ENCODE measurements around the gene ATP5F1C.
"Not testable (repeated sequence)": the region's sequence is repeated elsewhere in the genome, so short reads cannot be mapped to it uniquely, and the experiment has no call there.

ATP5F1C gene

DNA sequence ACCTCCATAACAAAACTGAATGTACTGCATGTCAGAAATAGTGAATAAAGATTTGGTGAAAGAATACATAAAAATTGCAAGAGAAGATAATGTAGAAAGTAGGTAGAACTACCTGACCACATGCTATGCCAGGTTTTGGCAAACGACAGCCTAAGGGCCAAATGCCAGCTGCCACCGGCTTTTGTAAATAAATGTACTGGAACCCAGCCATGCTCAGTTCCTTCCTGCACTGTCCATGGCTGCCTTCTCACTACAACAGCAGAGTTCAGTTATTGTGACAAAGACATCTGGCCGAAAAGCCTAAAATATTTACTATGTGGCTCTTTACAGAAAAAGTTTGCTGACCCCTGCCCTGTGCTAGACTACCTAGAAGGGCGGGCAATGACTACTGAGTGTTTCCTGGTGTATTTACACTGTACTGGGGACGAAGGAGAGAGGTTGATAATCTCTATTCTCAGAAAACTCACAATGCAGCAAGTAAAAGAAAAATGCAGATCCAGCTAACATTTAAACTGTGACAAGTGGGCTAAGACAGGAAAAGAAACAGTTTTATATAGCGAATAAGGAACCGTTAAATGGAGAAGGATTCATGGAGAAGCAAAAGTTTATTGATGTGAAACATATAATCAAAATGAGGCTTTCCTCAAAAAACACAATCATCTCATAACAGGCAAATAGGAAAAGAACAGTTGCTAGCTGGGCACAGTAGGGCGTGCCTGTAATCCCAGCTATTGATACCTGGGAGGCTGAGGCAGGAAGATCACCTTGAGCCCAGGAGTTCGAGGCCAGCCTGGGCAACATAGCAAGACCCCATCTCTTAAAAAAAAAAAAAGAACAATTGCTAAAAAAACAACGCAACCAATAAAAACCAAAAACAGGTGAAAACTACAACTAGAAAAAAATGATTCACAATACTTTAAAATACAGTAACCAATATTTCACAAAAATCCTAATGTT, 13.9 kb upstream of the ATP5F1C start:
- CTCF ChIA-PET = interaction anchor here (0.7 kb wide), 1 partner anchor 28 kb away, joined by 3 read pairs; no protein-coding TSS in a partner anchor
- POLR2A ChIA-PET = no interaction called here
- TF ChIP-seq, protein P1, sequence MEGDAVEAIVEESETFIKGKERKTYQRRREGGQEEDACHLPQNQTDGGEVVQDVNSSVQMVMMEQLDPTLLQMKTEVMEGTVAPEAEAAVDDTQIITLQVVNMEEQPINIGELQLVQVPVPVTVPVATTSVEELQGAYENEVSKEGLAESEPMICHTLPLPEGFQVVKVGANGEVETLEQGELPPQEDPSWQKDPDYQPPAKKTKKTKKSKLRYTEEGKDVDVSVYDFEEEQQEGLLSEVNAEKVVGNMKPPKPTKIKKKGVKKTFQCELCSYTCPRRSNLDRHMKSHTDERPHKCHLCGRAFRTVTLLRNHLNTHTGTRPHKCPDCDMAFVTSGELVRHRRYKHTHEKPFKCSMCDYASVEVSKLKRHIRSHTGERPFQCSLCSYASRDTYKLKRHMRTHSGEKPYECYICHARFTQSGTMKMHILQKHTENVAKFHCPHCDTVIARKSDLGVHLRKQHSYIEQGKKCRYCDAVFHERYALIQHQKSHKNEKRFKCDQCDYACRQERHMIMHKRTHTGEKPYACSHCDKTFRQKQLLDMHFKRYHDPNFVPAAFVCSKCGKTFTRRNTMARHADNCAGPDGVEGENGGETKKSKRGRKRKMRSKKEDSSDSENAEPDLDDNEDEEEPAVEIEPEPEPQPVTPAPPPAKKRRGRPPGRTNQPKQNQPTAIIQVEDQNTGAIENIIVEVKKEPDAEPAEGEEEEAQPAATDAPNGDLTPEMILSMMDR (IDR thresholded peaks at IDR 0.05; ENCODE audit: insufficient read depth, low read length, missing control alignments) = no peak
- no peak for DNase-seq (ENCODE audit: low read depth, low spot score)
- H3K4me3 ChIP-seq (ENCODE audit: low read depth, low read length) = no peak overlapping the region

DNA sequence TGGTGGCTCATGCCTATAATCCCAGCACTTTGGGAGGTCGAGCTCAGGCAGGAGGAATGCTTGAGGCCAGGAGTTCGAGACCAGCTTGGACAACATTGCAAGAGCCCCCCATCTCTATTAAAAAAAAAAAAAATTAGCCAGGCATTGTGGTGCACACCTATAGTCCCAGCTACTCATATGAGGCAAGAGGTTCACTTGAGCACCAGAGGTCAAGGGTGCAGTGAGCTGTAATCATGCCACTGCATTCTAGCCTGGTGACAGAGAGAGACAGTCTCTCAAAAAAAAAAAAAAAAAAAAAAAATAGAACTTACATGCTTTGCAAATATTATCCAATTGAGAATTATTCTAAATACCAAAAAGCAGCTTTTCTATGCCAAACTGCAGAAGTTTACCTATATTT, 11.2 kb upstream of the ATP5F1C start:
- no peak overlapping the region for H3K4me3 ChIP-seq (ENCODE audit: low read depth, low read length)
- CTCF ChIA-PET = no interaction called here
- TF ChIP-seq, protein P1 (IDR thresholded peaks at IDR 0.05; ENCODE audit: insufficient read depth, low read length, missing control alignments) = no peak
- POLR2A ChIA-PET = interaction anchor here (0.7 kb wide), 1 partner anchor 9 kb away, joined by 3 read pairs; no protein-coding TSS in a partner anchor
- no peak for DNase-seq (ENCODE audit: low read depth, low spot score)

DNA sequence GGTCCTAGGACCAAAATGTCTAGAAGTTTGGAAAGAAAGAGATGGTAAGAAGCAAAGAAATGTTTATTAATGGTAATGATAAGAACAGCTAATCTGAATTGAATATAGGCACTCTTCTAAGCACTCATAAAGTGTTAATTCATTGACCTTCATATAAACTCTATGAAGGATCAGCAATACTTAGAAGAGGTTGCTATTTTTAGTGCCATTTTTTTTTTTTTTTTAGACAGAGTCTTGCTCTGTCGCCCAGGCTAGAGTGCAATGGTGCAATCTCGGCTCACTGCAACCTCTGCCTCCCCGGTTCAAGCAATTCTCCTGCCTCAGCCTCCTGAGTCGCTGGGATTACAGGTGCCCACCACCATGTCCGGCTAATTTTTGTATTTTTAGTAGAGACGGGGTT, 5.8 kb upstream of the ATP5F1C start:
- CTCF ChIA-PET; H3K4me3 ChIP-seq (ENCODE audit: low read depth, low read length); POLR2A ChIA-PET; DNase-seq (ENCODE audit: low read depth, low spot score): not testable (repeated sequence)

DNA sequence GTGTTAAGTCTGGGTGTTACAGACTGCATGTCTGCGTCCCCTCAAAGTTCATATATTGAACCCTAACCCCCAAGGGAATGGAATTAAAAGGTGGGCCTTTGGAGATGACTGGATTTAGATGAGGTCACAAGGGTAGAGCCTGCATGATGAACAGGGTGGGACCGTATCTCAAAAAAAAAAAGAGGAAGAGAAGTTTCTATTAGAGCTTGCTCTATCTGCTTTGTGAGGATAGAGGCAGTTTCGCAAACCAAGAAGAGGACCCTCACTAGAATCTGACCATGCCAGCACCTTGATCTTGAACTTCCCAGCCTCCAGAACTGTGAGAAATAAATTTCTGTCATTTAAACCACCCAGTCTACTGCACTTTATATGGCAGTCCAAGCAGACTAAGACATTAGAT, 1.5 kb upstream of the ATP5F1C start:
- CTCF ChIA-PET = no interaction called here
- TF ChIP-seq, protein P1 (IDR thresholded peaks at IDR 0.05; ENCODE audit: insufficient read depth, low read length, missing control alignments) = no peak
- no peak for DNase-seq (ENCODE audit: low read depth, low spot score)
- POLR2A ChIA-PET = no interaction called here
- H3K4me3 ChIP-seq (ENCODE audit: low read depth, low read length) = peak overlapping the region; percentile 98

DNA sequence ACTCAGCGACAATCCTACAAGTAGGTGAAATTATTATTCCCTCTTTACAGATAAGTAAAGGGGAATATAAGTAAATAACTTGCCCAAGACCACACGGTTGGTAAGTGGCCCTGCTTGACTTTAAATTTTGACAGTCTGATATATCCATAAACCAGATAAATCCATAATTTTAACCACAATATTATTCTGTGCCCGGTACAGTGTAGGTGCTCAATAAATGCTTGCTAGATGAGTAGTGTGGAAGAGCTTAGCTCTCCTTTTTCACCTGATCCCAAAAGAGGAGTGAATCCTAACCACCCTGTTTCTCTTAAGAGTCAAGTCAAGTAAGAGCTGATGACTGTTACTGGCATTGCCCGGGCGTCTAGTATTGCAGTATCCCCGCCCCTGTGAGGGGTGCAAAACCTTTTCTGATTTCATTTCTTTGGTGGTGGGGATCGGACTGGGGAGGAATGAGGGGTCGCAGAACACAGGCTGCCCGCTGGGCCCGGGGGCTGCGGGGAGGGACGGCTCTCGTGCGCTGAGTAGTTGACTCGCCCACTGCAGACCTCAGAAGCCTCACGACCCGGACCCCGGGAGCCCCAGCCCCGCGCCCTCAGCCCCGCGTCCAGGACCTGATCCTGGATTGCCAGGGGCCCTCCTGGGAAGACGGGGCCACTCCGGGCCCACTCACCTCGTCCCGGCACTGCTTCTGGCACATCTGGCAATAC, 674 bp upstream of the ATP5F1C start:
- no peak for DNase-seq (ENCODE audit: low read depth, low spot score)
- peak overlapping the region; percentile 98 for H3K4me3 ChIP-seq (ENCODE audit: low read depth, low read length)
- CTCF ChIA-PET = interaction anchor here (1.9 kb wide), 1 partner anchor 32 kb away, joined by 7 read pairs; the partner anchor contains the start of gene TAF3
- TF ChIP-seq, protein P1 (IDR thresholded peaks at IDR 0.05; ENCODE audit: insufficient read depth, low read length, missing control alignments) = no peak
- POLR2A ChIA-PET = interaction anchor here (0.6 to 2.7 kb wide), 6 partner anchors 10 to 674 kb away, joined by 3 to 19 read pairs (median 6); partner anchors contain the start of gene TAF3

DNA sequence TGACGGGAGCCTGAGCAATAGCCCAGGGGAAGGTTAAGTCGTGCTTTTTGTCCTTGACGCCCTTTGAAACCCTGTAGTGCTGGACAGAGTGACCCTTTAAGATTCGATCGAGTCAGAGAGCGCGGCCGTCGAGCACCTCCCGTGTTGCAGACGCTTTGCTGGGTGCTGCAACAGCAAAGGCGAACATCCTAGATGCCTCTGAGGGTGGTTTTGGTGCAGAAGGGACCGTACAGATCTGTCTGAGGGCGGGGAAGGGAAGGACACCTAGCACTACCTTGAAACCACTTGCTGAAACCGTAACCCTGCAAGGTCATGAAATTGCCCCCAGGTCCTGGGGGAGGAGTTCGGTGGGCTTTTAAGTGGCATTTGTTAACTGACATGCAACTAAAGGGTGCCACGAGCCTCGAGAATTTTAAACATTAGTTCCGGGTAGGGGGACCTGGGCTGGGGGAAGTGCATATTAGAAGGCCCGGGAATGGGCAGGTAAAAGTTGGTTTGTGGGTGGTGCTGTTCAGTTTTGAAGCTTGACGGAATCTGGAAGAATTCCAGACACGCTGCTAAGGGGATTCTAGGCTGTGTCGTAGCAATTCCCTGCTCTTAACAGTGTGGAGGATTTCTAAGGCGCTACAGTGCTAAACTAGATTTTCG, 786 bp downstream of the ATP5F1C start:
- TF ChIP-seq, protein P1 (IDR thresholded peaks at IDR 0.05; ENCODE audit: insufficient read depth, low read length, missing control alignments) = no peak
- POLR2A ChIA-PET = interaction anchor here (0.5 to 2.7 kb wide), 6 partner anchors 9 to 54 kb away, joined by 3 to 19 read pairs (median 6); partner anchors contain the start of gene TAF3
- peak overlapping the region; percentile 98 for H3K4me3 ChIP-seq (ENCODE audit: low read depth, low read length)
- no peak for DNase-seq (ENCODE audit: low read depth, low spot score)
- CTCF ChIA-PET = interaction anchor here (1.6 to 1.9 kb wide), 2 partner anchors 30 to 1419 kb away, joined by 5 to 7 read pairs; partner anchors contain the start of gene TAF3
